Measurements from ENCODE around the gene FRK.

DNA sequence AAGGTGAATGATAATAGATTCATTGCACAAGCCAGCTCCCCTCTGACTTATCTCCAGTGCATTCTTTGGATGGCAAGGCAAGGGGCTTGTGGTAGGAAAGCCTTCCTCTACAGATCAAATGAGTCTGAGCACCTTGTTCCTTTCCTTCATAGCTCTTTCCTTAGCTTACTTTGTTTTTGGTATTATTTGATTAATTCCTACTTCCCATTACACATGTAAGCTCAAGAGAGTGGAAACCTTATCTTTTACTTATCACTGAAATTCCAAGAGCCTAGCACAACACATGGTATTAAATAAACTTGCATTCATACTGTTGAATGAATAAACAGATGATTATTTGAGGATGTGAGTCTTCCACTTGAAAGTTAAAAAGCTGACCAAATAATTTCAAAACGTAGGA is 41.7 kb downstream of the FRK start:
- TF ChIP-seq, protein P1, sequence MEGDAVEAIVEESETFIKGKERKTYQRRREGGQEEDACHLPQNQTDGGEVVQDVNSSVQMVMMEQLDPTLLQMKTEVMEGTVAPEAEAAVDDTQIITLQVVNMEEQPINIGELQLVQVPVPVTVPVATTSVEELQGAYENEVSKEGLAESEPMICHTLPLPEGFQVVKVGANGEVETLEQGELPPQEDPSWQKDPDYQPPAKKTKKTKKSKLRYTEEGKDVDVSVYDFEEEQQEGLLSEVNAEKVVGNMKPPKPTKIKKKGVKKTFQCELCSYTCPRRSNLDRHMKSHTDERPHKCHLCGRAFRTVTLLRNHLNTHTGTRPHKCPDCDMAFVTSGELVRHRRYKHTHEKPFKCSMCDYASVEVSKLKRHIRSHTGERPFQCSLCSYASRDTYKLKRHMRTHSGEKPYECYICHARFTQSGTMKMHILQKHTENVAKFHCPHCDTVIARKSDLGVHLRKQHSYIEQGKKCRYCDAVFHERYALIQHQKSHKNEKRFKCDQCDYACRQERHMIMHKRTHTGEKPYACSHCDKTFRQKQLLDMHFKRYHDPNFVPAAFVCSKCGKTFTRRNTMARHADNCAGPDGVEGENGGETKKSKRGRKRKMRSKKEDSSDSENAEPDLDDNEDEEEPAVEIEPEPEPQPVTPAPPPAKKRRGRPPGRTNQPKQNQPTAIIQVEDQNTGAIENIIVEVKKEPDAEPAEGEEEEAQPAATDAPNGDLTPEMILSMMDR (IDR thresholded peaks at IDR 0.05): no peak
- TF ChIP-seq EZH2phosphoT487 (IDR thresholded peaks at IDR 0.05): no peak
- TF ChIP-seq EZH2 (IDR thresholded peaks at IDR 0.05): no peak

Measured in neural progenitor cell (in vitro differentiated cells).